Lower leg skin (tissue), 4 donors: ENCODE data around the gene B4GALT3. TPM values are rescaled to one million over a fixed set of nuclear protein-coding genes. Genes with fewer than 3 reads are reported as not detected.

Experiments used
- DNase-seq, 2 donors: peaks; one replicate each; pipeline ENCODE4 v3.0.0-alpha.2; 2019; ENCODE audit warnings: low spot score in 2 of 2
- H3K4me3 ChIP-seq: fragments of 200-600 bp; sonication (generic); 2 replicates; pipeline ENCODE4 v1.5.1; 2017; ENCODE audit warnings: mild to moderate bottlenecking, low read depth; ENCODE audit not compliant: poor library complexity, severe bottlenecking
- CTCF ChIP-seq, 3 donors: fragments of 450-650 bp; IDR thresholded peaks; one replicate each; pipeline ENCODE4 v1.5.1; 2016; ENCODE audit warnings: antibody characterized with exemption in 3 of 3, mild to moderate bottlenecking in 3 of 3, moderate library complexity in 2 of 3
- POLR2A ChIP-seq, 2 donors: fragments of 450-650 bp; IDR thresholded peaks; one replicate each; pipeline ENCODE4 v1.6.1; 2016 to 2017; ENCODE audit warnings: antibody characterized with exemption in 2 of 2, mild to moderate bottlenecking in 1 of 2, moderate library complexity in 1 of 2
- WGBS, 2 donors: methylation state at CpG; one replicate each; pipeline ENCODE4 v1.1.5; 2018; 5-methylcytosine and 5-hydroxymethylcytosine counted together
- intact Hi-C: fragments of 100-400 bp; cut with DNase I; formaldehyde crosslinking; loops from one replicate; pipeline ENCODE4 v1.15.0; 2023; ENCODE audit warnings: low total_unique reads
- total RNA-seq, 4 donors: library from RNA; depleted of rRNA; stranded (reverse); fragments of >200 nt; gene quantifications; one replicate each; pipeline ENCODE4 v1.1.0, GENCODE V29; 2016

Gene B4GALT3
- total RNA-seq, 4 donors from 2014 or later, result 40.9 to 49.9 (median 44.0) TPM

GRCh38 chr1:161207173-161207572 lies 29.9 kb upstream of the B4GALT3 start:
- no peak for DNase-seq
- intact Hi-C loops, result no loop called here
- no peak overlapping the region for H3K4me3 ChIP-seq

GRCh38 chr1:161206411-161207140 lies 29.3 kb upstream of the B4GALT3 start:
- intact Hi-C loops, result no loop called here
- DNase-seq, result no peak
- H3K4me3 ChIP-seq, result no peak overlapping the region
- WGBS, 2 donors, result 78% methylated on average over 12 of the region's 12 CpGs
- no peak for TF ChIP-seq CTCF (IDR thresholded peaks at IDR 0.05)
- TF ChIP-seq POLR2A (IDR thresholded peaks at IDR 0.05), result no peak

More at GRCh38 chr1:161207173-161207572, 29.9 kb upstream of the B4GALT3 start:
- TF ChIP-seq POLR2A (IDR thresholded peaks at IDR 0.05), result no peak
- no peak for TF ChIP-seq CTCF (IDR thresholded peaks at IDR 0.05)
- 67 to 69% methylated on average over 8 of the region's 8 CpGs for WGBS, 2 donors

DNA sequence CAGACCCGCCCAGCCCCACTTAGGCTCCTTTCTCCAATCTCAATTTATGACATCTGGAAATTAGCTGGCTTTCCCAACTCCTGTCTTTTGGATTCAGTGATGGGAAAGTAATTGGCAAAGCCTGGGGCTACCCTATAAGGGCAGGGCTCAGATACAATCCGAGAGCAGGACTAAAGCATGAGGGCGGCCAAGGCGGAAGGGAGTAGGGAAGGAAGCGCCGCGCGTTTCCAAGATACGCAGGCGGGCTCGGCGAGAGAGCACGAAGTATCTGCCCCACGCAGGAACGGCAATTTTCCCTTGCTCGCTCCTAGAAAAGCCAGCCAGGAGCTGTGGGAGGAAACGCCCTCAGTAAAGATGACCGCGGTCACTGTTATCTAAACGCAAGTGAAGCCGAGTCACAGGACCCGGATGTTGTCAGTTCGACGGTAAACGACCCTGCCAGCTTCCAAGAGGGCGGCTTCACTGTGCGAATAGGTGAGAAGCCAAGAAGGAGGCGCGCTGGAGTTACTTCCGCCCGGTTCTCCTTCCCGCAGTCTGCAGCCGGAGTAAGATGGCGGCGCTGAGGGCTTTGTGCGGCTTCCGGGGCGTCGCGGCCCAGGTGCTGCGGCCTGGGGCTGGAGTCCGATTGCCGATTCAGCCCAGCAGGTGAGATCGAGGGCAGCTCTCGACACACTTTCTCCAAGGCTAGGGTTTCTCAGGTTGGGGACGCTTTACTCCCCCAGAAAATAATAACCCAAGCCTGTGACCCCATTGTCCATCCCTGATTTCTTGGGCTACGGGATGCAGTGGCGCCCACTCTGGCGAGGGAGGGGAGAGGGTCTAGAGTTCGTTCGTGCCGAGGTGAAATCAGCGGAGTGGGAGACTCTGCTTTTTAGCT lies 24.8 kb upstream of the B4GALT3 start, which contains the start of gene NDUFS2:
Gene NDUFS2, plus strand, starts transcription at position 532 of the 877 bp plus-strand sequence. Its CDS starts 19 bp downstream, at position 551.
- H3K4me3 ChIP-seq, result peak within 1 kb of the TSS; percentile 66
- TF ChIP-seq CTCF (IDR thresholded peaks at IDR 0.05), result no peak
- peak in 1 of 2 donors; percentile 45 for TF ChIP-seq POLR2A (IDR thresholded peaks at IDR 0.05)
- intact Hi-C loops, result no loop called here
- 1% methylated on average over 42 to 51 of the region's 53 CpGs for WGBS, 2 donors
- DNase-seq, result peak; percentile 99 to 100

DNA sequence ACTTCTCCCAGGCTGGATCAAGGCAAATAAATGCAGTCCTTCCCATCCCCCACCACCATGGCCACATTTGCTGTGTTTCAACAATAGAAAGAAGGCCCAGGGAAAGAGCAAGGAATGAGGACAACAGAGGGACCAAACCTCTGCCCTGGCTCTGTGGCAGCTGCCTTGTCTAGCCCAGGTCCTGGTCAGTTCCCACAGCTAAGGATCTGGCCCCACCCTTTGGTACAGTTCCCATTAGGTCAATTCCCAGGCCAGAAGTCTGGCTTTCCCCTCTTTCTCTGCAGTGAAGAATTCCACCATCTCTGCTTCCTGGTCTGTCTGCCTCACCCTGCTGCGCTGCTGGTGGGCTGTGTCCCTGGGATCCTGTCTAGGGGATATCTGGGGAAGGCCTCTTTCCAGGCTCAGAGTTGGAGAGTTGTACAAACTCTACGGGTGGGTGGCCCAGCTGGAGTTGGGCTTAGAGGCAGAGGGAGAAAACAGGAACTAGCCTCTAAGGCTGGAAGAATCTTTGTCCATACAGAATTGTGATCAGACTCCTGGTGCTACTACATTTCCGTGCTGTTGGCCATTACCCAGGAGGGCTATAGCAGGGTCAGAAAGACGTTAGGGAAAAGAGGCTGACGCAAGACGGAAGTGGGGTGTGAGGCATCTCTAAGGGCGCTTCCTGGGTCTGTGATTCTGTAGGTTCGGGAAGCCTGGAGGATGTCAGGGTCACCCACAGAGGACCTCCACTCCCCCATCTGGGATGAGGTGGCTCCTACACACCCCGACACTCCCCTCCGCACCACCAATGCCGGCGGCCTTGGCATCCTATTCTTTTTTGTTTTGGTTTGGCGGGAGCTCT lies 23.9 kb upstream of the B4GALT3 start:
- no peak for TF ChIP-seq CTCF (IDR thresholded peaks at IDR 0.05)
- no peak for TF ChIP-seq POLR2A (IDR thresholded peaks at IDR 0.05)
- peak; percentile 65 to 94 for DNase-seq
- H3K4me3 ChIP-seq, result no peak overlapping the region
- intact Hi-C loops, result no loop called here
- 10 to 12% methylated on average over 13 of the region's 13 CpGs for WGBS, 2 donors

DNA sequence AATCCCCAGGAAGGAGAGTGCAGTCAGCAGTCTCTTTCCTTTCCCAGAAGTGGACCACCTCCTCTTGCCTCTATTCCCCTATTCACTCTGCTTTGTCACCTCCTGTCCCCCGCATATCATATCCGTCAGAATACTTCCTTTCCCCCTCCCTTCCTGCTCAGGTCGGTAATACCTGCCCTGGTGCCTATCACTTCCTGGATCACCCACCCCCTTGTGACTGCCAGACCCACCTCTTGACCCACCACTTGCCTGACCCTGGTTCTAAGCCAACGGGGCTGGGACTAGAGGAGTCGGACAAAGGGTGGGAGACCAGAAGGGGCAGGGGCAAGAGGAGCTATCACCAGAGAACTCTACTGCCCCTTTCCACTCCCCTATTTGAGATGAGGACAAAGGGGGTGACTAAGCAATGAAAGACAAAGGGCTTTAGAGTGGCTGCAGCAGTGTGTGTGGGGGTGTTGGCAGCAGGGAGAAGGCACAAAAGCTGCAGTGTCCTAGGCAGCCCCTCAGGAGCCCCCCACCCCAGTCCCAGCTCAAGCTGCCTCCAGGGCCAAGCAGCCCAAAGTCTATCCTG lies 23.2 kb upstream of the B4GALT3 start:
- intact Hi-C loops, result no loop called here
- TF ChIP-seq POLR2A (IDR thresholded peaks at IDR 0.05) (no peak), CTCF (IDR thresholded peaks at IDR 0.05) (no peak)
- no peak overlapping the region for H3K4me3 ChIP-seq
- WGBS, 2 donors, result 56 to 57% methylated on average over 5 of the region's 5 CpGs
- peak in 1 of 2 donors; percentile 82 for DNase-seq
